Measurements from ENCODE around the gene ANXA3. TPM values are rescaled to one million over a fixed set of nuclear protein-coding genes. Genes with fewer than 3 reads are reported as not detected.
A peak's percentile ranks its signal among the peaks of the same experiment; 100 is the strongest.

Gene ANXA3
- total and polyA plus RNA-seq, 10 donors, result 7.0 to 119 (median 41.1) TPM

- H3K27ac ChIP-seq, result no peak overlapping the region
Observed at GRCh38 chr4:78529569-78530209, 21.9 kb upstream of the ANXA3 start.

GRCh38 chr4:78532046-78532445 lies 19.5 kb upstream of the ANXA3 start:
- no peak for DNase-seq
- intact Hi-C loops (cut with DNase I; ENCODE audit: low total_unique reads), result no loop called here
- Histone ChIP-seq H3K27ac (peak overlapping the region in 4 of 8 donors; percentile 9 to 35 (median 12)), H3K27me3 (replicated peaks in 1 of 7) (no peaks in the 10 kb centered on the region), H3K36me3 (no peaks in the 10 kb centered on the region), H3K4me1 (no peaks in the 10 kb centered on the region), H3K4me3 (no peak overlapping the region), H3K9me3 (no peaks in the 10 kb centered on the region)
- TF ChIP-seq POLR2A (IDR thresholded peaks at IDR 0.05) (no peak), CTCF (IDR thresholded peaks at IDR 0.05 in 8 of 11, conservative IDR thresholded peaks at IDR 0.05 in 3 of 11) (no peak), POLR2AphosphoS5 (IDR thresholded peaks at IDR 0.05) (no peak)
- 33 to 57% (median 47%) methylated on average over 1 of the region's 1 CpG for WGBS, 5 donors

More at GRCh38 chr4:78529569-78530209, 21.9 kb upstream of the ANXA3 start:
- Histone ChIP-seq H3K9me3 (no peaks in the 10 kb centered on the region), H3K4me3 (no peak overlapping the region), H3K27me3 (replicated peaks in 1 of 7) (no peaks in the 10 kb centered on the region), H3K4me1 (no peaks in the 10 kb centered on the region), H3K36me3 (no peaks in the 10 kb centered on the region)
- WGBS, 5 donors, result 80 to 99% (median 90%) methylated on average over 2 of the region's 2 CpGs
- TF ChIP-seq POLR2AphosphoS5 (IDR thresholded peaks at IDR 0.05), result no peak
- TF ChIP-seq POLR2A (IDR thresholded peaks at IDR 0.05), result no peak
- no peak for TF ChIP-seq CTCF (IDR thresholded peaks at IDR 0.05 in 8 of 11, conservative IDR thresholded peaks at IDR 0.05 in 3 of 11)
- no peak for DNase-seq
- intact Hi-C loops (cut with DNase I; ENCODE audit: low total_unique reads), result no loop called here

- no peaks in the 10 kb centered on the region for H3K27me3 ChIP-seq (replicated peaks in 1 of 7)
- TF ChIP-seq POLR2A (IDR thresholded peaks at IDR 0.05), result no peak
- TF ChIP-seq POLR2AphosphoS5 (IDR thresholded peaks at IDR 0.05), result no peak
- no peak for TF ChIP-seq CTCF (IDR thresholded peaks at IDR 0.05 in 8 of 11, conservative IDR thresholded peaks at IDR 0.05 in 3 of 11)
- no peak for DNase-seq
- H3K4me1 ChIP-seq, result no peaks in the 10 kb centered on the region
- no peaks in the 10 kb centered on the region for H3K9me3 ChIP-seq
- 70 to 80% (median 75%) methylated on average over 5 of the region's 5 CpGs for WGBS, 5 donors
- peak overlapping the region in 1 of 8 donors; percentile 30 for H3K27ac ChIP-seq
- intact Hi-C loops (cut with DNase I; ENCODE audit: low total_unique reads), result no loop called here
- no peaks in the 10 kb centered on the region for H3K36me3 ChIP-seq
- H3K4me3 ChIP-seq, result no peak overlapping the region
Observed at GRCh38 chr4:78533854-78534253, 17.7 kb upstream of the ANXA3 start.

- H3K27ac ChIP-seq, result no peak overlapping the region
- intact Hi-C loops (cut with DNase I; ENCODE audit: low total_unique reads), result no loop called here
Observed at GRCh38 chr4:78534286-78534955, 17.1 kb upstream of the ANXA3 start.

More at GRCh38 chr4:78534286-78534955, 17.1 kb upstream of the ANXA3 start:
- Histone ChIP-seq H3K4me3 (no peak overlapping the region), H3K27me3 (replicated peaks in 1 of 7) (no peaks in the 10 kb centered on the region), H3K9me3 (no peaks in the 10 kb centered on the region), H3K4me1 (no peaks in the 10 kb centered on the region), H3K36me3 (no peaks in the 10 kb centered on the region)
- TF ChIP-seq POLR2A (IDR thresholded peaks at IDR 0.05) (no peak), CTCF (IDR thresholded peaks at IDR 0.05 in 8 of 11, conservative IDR thresholded peaks at IDR 0.05 in 3 of 11) (no peak), POLR2AphosphoS5 (IDR thresholded peaks at IDR 0.05) (no peak)
- WGBS, 5 donors, result 83 to 97% (median 92%) methylated on average over 4 of the region's 4 CpGs
- DNase-seq, result no peak
